HCT116 (cell line): ENCODE results near the gene SPATC1L. TPM values are rescaled to one million over a fixed set of nuclear protein-coding genes. Genes with fewer than 3 reads are reported as not detected.

Experiments used
- total RNA-seq: library from RNA; stranded (reverse); gene quantifications from one replicate; pipeline ENCODE4 v1.2.1, GENCODE V29; 2021; ENCODE audit not compliant: unreplicated experiment

SPATC1L gene
- total RNA-seq, 1 experiment from 2014 or later: 1.3 TPM

Other genes starting within 250 kb of the SPATC1L start
- 87.5 TPM for gene COL6A1, start 202.7 kb downstream of the SPATC1L start, total RNA-seq
- 87.0 TPM for gene COL6A2, start 86.3 kb downstream of the SPATC1L start, total RNA-seq
- 2.5 TPM for gene FTCD, start 28.9 kb downstream of the SPATC1L start, total RNA-seq
- gene LSS, start 44.3 kb upstream of the SPATC1L start, total RNA-seq: 44.7 TPM
- 88.4 TPM for gene MCM3AP, start 101.2 kb upstream of the SPATC1L start, total RNA-seq
- gene YBEY, start 101.9 kb upstream of the SPATC1L start, total RNA-seq: 31.5 TPM
- gene C21orf58, start 139.4 kb upstream of the SPATC1L start, total RNA-seq: 10.8 TPM
- 43.6 TPM for gene PCNT, start 139.7 kb upstream of the SPATC1L start, total RNA-seq